ENCODE data around the gene EFCAB13.
"Not testable (repeated sequence)": the region's sequence is repeated elsewhere in the genome, so short reads cannot be mapped to it uniquely, and the experiment has no call there.

EFCAB13 gene

GRCh38 chr17:47470836-47471235, 147.1 kb downstream of the EFCAB13 start:
- no peaks in the 10 kb centered on the region for H3K27me3 ChIP-seq (replicated peaks)
- no peak for DNase-seq
- TF ChIP-seq CTCF (IDR thresholded peaks at IDR 0.05; ENCODE audit: low read depth, low read length, missing control alignments), result no peak
- H3K4me3 ChIP-seq (ENCODE audit: low read depth, low read length), result no peak overlapping the region
- in situ Hi-C loops (cut with HindIII; ENCODE audit: low pct_ligation_motif_present, low sequenced_read_pairs), result no loop called here
- no peaks in the 10 kb centered on the region for H3K36me3 ChIP-seq (replicated peaks)
- no peak overlapping the region for H3K27ac ChIP-seq

- H3K4me3 ChIP-seq (ENCODE audit: low read depth, low read length); H3K27ac ChIP-seq; DNase-seq; H3K27me3 ChIP-seq (replicated peaks); H3K36me3 ChIP-seq (replicated peaks); in situ Hi-C loops (cut with HindIII; ENCODE audit: low pct_ligation_motif_present, low sequenced_read_pairs): not testable (repeated sequence)
Measured at GRCh38 chr17:47472073-47472472, 148.3 kb downstream of the EFCAB13 start.

All from brain microvascular endothelial cell (primary cell).